Measurements from ENCODE around the gene TTC38.

Gene TTC38

DNA sequence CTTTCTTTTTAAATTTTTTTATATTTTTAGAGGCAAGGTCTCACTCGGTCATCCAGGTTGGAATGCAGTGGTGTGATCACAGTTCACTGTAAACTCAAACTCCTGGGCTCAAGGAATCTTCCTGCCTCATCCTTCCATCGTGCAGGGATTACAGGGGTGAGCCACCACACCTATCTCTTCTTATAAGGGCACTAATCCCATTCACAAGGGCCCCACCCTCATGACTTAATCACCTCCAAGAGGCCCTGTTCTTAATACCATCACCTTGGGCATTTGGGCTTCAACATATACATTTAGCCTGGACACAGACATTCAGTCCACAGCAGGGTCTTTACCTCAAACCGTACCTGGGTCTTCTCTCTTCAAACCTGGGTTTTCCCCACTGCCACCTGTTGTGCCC, 24.4 kb downstream of the TTC38 start:
- CTCF ChIA-PET: no interaction called here
- DNase-seq (ENCODE audit: extremely low spot score): no peak
- POLR2A ChIA-PET: no interaction called here
- TF ChIP-seq, protein P1, sequence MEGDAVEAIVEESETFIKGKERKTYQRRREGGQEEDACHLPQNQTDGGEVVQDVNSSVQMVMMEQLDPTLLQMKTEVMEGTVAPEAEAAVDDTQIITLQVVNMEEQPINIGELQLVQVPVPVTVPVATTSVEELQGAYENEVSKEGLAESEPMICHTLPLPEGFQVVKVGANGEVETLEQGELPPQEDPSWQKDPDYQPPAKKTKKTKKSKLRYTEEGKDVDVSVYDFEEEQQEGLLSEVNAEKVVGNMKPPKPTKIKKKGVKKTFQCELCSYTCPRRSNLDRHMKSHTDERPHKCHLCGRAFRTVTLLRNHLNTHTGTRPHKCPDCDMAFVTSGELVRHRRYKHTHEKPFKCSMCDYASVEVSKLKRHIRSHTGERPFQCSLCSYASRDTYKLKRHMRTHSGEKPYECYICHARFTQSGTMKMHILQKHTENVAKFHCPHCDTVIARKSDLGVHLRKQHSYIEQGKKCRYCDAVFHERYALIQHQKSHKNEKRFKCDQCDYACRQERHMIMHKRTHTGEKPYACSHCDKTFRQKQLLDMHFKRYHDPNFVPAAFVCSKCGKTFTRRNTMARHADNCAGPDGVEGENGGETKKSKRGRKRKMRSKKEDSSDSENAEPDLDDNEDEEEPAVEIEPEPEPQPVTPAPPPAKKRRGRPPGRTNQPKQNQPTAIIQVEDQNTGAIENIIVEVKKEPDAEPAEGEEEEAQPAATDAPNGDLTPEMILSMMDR (IDR thresholded peaks at IDR 0.05; ENCODE audit: control extremely low read depth, extremely low read depth, low read depth, missing control alignments): no peak

DNA sequence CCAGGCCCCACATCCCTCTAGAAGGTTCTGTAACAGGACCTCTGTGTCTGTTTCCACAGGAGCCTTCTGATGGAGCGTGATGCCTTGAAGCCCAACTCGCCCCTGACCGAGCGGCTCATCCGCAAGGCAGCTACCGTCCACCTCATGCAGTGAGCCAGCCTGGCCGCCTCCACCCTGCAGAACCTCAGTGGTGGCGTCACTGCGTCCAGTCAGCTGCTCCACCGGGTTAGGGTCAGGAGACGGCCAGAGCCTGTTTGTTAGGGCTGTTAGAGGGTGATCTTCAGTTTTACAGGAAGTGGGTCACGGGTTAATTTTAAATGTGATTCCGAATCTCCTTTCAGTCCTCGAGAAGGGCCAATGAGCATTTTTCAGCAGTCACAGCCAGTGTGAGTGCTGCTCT, 24.9 kb downstream of the TTC38 start:
- POLR2A ChIA-PET: no interaction called here
- DNase-seq (ENCODE audit: extremely low spot score): no peak
- CTCF ChIA-PET: no interaction called here
- TF ChIP-seq, protein P1 (IDR thresholded peaks at IDR 0.05; ENCODE audit: control extremely low read depth, extremely low read depth, low read depth, missing control alignments): no peak

DNA sequence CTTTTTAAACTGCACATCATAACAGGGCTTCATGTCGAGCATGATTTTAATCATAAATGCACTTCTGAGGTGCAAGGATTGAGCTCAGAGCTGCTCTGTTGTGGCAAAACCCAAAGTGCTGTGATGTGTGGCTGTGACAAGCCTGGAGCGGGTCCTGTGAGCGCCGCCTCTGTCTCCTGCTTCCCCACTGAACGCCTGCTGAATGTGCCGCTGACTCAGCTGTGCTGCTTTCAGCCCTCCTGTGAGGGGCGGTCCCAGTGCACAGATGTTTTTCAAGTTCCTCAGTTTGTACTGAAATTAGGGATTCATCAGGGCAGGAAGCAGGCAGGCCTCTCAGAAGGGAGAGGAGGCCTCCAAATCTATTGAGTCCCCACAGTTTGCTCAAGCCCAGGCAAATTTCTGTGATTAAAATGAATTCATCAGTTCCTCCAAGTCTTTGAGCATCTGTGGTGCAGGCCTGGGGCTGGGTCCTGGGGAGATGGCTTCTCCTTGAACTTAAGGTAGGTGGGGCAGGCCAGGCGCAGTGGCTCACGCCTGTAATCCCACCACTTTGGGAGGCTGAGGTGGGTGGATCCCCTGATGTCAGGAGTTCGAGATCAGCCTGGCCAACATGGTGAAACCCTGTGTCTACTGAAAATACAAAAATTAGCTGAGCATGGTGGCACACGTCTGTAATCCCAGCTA, 25.9 kb downstream of the TTC38 start:
- TF ChIP-seq, protein P1 (IDR thresholded peaks at IDR 0.05; ENCODE audit: control extremely low read depth, extremely low read depth, low read depth, missing control alignments): no peak
- DNase-seq (ENCODE audit: extremely low spot score): no peak
- CTCF ChIA-PET: no interaction called here
- POLR2A ChIA-PET: interaction anchor here (0.6 kb wide), 1 partner anchor 272 kb away, joined by 3 read pairs; no protein-coding TSS in a partner anchor

DNA sequence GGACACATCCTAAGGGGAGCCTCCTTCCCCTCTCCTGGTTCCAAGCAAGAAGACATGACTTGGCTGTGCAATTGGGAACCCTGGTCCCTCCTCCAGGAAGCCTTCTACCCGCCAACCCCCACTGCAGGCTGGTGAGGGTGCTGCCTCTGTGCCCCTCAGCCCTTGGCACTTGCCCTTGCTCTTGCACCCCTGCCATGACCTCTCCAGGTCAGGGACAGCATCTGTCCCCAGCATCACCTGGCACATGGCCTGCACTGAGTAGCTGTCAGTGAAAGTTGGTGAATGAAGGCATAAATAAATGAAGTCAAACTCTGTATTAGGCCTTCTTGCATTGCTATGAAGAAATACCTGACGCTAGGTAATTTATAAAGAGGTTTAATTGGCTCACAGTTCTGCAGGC, 27.0 kb downstream of the TTC38 start:
- POLR2A ChIA-PET: no interaction called here

DNA sequence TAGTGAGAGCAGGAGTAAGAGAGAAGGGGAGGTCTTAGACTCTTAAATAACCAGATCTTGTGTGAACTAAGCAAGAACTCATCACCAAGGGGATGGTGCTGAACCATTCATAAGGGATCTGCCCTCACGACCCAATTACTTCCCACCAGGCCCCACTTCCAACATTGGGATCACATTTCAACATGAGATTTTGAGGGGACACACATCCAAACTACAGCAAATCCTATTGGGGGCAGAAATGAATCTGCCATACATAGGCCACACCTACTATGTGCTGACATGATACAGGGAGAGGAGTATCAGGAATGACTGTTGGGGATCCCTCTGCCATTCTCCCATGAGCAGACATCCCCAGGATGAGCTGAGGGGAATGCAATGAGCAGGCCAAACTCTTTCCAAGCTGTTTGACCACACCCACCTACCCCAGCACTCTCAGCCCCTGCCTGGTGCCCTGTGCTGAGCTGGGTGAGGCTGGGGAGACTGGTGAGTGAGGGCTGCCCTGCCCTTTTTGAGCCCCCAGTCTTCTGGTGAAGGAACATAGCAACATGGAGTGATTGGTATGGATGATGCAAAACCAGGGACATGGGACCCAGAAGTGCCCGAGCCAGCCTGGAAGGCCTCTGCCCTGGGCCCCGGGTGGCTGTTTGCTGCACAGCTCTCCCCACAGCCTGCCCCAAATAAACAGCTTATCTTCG, 27.6 kb downstream of the TTC38 start:
- CTCF ChIA-PET: interaction anchor here (1.1 to 2.4 kb wide), 5 partner anchors 15 to 178 kb away, joined by 3 to 8 read pairs (median 4); no protein-coding TSS in a partner anchor
- TF ChIP-seq, protein P1 (IDR thresholded peaks at IDR 0.05; ENCODE audit: control extremely low read depth, extremely low read depth, low read depth, missing control alignments): no peak
- DNase-seq (ENCODE audit: extremely low spot score): no peak
- POLR2A ChIA-PET: interaction anchor here (1.2 kb wide), 1 partner anchor 17 kb away, joined by 3 read pairs; no protein-coding TSS in a partner anchor

More for the DNA sequence above, 27.0 kb downstream of the TTC38 start:
- TF ChIP-seq, protein P1 (IDR thresholded peaks at IDR 0.05; ENCODE audit: control extremely low read depth, extremely low read depth, low read depth, missing control alignments): no peak
- CTCF ChIA-PET: interaction anchor here (1.1 to 2.4 kb wide), 2 partner anchors 14 to 178 kb away, joined by 4 to 8 read pairs; no protein-coding TSS in a partner anchor
- no peak for DNase-seq (ENCODE audit: extremely low spot score)

DNA sequence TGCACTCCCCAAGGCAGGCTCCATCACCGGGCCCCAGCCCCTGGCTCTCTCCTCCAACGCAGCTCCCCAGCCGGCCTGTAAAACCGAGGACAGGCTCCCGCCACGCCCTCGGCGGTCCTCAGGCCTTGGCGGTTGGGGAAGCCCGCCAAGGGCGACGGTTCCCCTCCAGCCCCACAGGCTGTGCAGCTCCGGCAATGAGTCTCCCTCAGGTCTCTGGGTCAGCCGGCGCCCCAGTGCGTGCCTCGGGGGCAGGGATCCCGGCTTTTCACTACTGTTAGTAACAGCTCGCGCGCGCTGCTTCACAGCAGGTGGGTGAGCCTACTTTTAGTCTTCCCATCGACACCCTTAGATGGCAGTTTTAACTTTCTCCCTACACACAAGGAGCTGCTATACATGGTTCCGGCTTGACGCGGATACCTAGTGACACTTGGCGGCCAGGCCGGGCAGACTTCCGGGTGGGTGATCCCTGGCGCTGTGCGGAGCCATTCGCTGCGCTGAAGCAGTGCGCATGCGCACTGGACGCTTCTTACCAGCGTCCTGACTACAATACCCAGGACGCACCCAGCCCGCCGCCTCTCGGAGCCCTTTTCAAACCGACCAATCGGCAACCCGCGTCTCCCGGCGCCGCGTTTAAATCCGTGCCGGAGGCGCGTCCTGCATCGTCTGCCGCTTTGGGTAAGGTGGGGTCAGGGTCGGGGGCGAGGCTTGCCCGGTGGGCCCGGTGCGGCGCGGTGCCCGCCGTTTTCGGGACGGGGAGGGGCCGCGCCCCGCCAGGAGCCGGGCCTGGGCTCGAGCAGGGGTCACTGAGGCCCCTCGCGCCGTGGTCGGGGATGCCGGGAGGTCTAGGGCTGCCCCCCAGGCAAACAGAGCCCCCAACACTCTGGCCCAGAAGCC, 28.7 kb downstream of the TTC38 start, which contains the start of gene GTSE1:
GTSE1 (plus strand) TSS at position 614 of the 894 bp plus-strand sequence. CDS start 531 bp downstream, outside the sequence.
- CTCF ChIA-PET: interaction anchor here (1.0 to 2.4 kb wide), 6 partner anchors 18 to 290 kb away, joined by 3 to 8 read pairs (median 4); no protein-coding TSS in a partner anchor
- POLR2A ChIA-PET: interaction anchor here (0.6 to 1.2 kb wide), 4 partner anchors 9 to 245 kb away, joined by 3 read pairs; partner anchors contain the start of gene TRMU
- DNase-seq (ENCODE audit: extremely low spot score): peak; percentile 100
- TF ChIP-seq, protein P1 (IDR thresholded peaks at IDR 0.05; ENCODE audit: control extremely low read depth, extremely low read depth, low read depth, missing control alignments): peak; percentile 47

All from GM10248 (cell line).